Transverse colon (tissue), 3 donors: ENCODE measurements around the gene OGFOD1.

ENCODE experiments used
- CTCF ChIP-seq, 5 experiments: fragments of 200-600 bp in 3 of 5; fragments of 450-650 bp in 2 of 5; sonication (generic) in 3 of 5; IDR thresholded peaks; 1 replicate in 2 of 5; 2 replicates in 3 of 5; pipeline ENCODE4 v1.5.1; 2016 to 2017; ENCODE audit warnings: antibody characterized with exemption in 5 of 5, inconsistent platforms in 3 of 5, mild to moderate bottlenecking in 2 of 5, moderate library complexity in 1 of 5
- POLR2A ChIP-seq: fragments of 450-650 bp; IDR thresholded peaks from one replicate; pipeline ENCODE4 v1.6.1; 2016; ENCODE audit warnings: antibody characterized with exemption, mild to moderate bottlenecking, moderate library complexity

GRCh38 chr16:56462064-56462796 is 10.9 kb downstream of the OGFOD1 start:
- TF ChIP-seq CTCF (IDR thresholded peaks at IDR 0.05) (no peak), POLR2A (no peak)
